Panc1 (cell line): Measurements from ENCODE around the gene DNAJB8.

Experiments
- CTCF ChIP-seq: fragments of 450-650 bp; IDR thresholded peaks from 2 replicates; pipeline ENCODE4 v1.5.1; 2017; ENCODE audit warnings: mild to moderate bottlenecking
- REST ChIP-seq, 2 experiments: IDR thresholded peaks; 2 replicates each; pipeline ENCODE4 v1.6.1; 2011 to 2012; ENCODE audit warnings: low read depth in 2 of 2, control low read depth in 1 of 2, low read length in 1 of 2, mild to moderate bottlenecking in 1 of 2, moderate library complexity in 1 of 2; ENCODE audit not compliant: insufficient read depth in 1 of 2
- TCF7L2 ChIP-seq: IDR thresholded peaks from 2 replicates; pipeline ENCODE4 v1.6.1; 2011; ENCODE audit warnings: mild to moderate bottlenecking, low read depth, low read length, inconsistent platforms

GRCh38 chr3:128463354-128463753, 3.3 kb downstream of the DNAJB8 start:
- TF ChIP-seq CTCF (no peak), TCF7L2 (no peak), REST (IDR thresholded peaks at IDR 0.05; ENCODE audit: insufficient read depth in 1 of 2, low read depth in 2 of 2, low read length in 1 of 2) (no peak)
